Liver (tissue), 3 donors: ENCODE data around the gene TSC22D3.

Experiments
- CTCF ChIP-seq: fragments of 150-350 bp; IDR thresholded peaks from 2 replicates; pipeline ENCODE4 v1.5.1; 2017; ENCODE audit warnings: improper control_type of control experiment, low read depth, low read length; ENCODE audit not compliant: missing input control
- FOXA1 ChIP-seq: IDR thresholded peaks from 2 replicates; pipeline ENCODE4 v1.6.1; 2016; ENCODE audit warnings: antibody characterized with exemption
- RAD21 ChIP-seq, 2 donors: IDR thresholded peaks; 2 replicates each; pipeline ENCODE4 v1.6.1; 2016; ENCODE audit warnings: antibody characterized with exemption in 2 of 2, mild to moderate bottlenecking in 2 of 2
- REST ChIP-seq: IDR thresholded peaks from 2 replicates; pipeline ENCODE4 v1.6.1; 2016; ENCODE audit warnings: antibody characterized with exemption, mild to moderate bottlenecking
- RXRA ChIP-seq, 2 donors: IDR thresholded peaks; 2 replicates each; pipeline ENCODE4 v1.6.1; 2017 to 2018; ENCODE audit warnings: antibody characterized with exemption in 2 of 2, mild to moderate bottlenecking in 1 of 2
- TAF1 ChIP-seq: conservative IDR thresholded peaks from 2 replicates; pipeline ENCODE4 v1.6.1; 2016; ENCODE audit warnings: antibody characterized with exemption, mild to moderate bottlenecking
- YY1 ChIP-seq: IDR thresholded peaks from 2 replicates; pipeline ENCODE4 v1.6.1; 2016; ENCODE audit warnings: antibody characterized with exemption, mild to moderate bottlenecking
- donor health status: healthy.
- donor health status: healthy.

DNA sequence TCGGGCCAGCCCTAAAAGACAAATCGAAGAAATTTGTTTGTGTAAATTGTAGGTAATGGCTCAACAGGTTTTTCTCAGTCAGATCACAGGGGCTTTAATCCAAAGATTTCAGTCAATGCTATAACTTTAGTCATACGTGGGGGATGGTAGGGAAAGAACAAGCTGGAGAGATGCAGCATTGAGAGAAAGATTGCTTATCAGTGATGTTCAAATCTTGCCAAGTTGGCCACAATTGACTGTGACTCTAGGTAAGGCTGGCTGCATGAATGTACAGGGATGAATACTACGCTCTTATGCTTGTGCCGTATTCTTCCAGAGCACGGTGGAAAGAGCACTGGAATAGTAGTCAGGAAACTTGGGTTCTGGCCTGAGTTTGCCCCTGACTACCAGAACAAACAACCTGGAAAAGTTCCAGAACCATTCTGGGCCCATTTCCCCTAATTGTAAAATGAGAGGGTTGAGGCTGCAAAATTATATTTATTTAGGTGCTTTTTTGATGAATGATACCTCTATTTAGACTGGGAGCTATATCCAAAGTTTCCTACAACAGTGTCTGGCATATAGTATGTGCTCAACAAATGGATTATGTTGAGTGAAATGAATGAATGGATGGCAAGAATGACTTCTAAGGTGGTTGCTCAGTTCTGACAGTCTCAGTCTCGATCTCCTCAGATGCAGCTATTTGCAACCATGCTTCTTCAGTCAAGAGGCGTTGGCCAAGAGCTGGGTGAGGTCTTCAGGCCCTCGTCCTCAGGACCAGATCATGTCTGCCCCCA is 44.4 kb downstream of the TSC22D3 start:
- TF ChIP-seq CTCF (no peak), FOXA1 (no peak), TAF1 (no peak), YY1 (peak; percentile 25), REST (no peak), RAD21 (IDR thresholded peaks at IDR 0.05) (peak in 1 of 2 donors; percentile 11), RXRA (IDR thresholded peaks at IDR 0.05) (peak in 1 of 2 donors; percentile 43)
